ENCODE results near the gene CAV3.

GRCh38 chr3:8777978-8778267 lies 44.3 kb downstream of the CAV3 start:
- TF ChIP-seq CTCF (IDR thresholded peaks at IDR 0.05) (no peak), POLR2A (IDR thresholded peaks at IDR 0.05) (no peak), EP300 (IDR thresholded peaks at IDR 0.05) (no peak)

Data from stomach (tissue), 4 donors.